Measurements from ENCODE around the gene ROBO2. TPM values are rescaled to one million over a fixed set of nuclear protein-coding genes. Genes with fewer than 3 reads are reported as not detected.

ROBO2 gene
- total and polyA plus RNA-seq, 11 donors, result 0.04 to 0.93 (median 0.06) TPM; not detected in 6

DNA sequence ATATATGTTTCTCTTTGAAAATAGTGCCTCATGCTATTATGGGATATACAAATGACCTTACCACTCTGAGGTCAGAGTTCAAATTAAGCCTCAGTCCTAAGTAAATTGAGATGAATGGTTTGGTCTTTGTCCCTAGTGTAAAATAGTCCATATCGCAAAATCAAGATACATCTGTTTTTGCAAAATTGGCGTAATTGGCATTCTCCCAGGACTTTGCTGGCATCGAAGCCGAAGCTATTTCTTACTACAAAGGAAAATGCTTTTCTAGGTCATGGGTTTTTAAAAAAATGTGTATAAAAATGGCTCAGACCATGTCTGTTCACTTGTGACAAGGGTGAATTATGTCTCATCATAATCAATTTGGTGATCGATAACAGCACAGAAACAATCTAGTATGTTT is 25.9 kb downstream of the ROBO2 start:
- H3K27me3 ChIP-seq, result no peaks in the 10 kb centered on the region
- peaks cover 0 to 17% (median 9%) of the 10 kb centered on the region in 12 donors for H3K9me3 ChIP-seq
- H3K4me1 ChIP-seq, result no peaks in the 10 kb centered on the region
- DNase-seq, result no peak
- no peak for ATAC-seq
- no peak overlapping the region for H3K4me3 ChIP-seq
- H3K27ac ChIP-seq, result no peak overlapping the region
- H3K36me3 ChIP-seq, result no peaks in the 10 kb centered on the region
- no peak for TF ChIP-seq POLR2A (IDR thresholded peaks at IDR 0.05)
- TF ChIP-seq, protein P1, sequence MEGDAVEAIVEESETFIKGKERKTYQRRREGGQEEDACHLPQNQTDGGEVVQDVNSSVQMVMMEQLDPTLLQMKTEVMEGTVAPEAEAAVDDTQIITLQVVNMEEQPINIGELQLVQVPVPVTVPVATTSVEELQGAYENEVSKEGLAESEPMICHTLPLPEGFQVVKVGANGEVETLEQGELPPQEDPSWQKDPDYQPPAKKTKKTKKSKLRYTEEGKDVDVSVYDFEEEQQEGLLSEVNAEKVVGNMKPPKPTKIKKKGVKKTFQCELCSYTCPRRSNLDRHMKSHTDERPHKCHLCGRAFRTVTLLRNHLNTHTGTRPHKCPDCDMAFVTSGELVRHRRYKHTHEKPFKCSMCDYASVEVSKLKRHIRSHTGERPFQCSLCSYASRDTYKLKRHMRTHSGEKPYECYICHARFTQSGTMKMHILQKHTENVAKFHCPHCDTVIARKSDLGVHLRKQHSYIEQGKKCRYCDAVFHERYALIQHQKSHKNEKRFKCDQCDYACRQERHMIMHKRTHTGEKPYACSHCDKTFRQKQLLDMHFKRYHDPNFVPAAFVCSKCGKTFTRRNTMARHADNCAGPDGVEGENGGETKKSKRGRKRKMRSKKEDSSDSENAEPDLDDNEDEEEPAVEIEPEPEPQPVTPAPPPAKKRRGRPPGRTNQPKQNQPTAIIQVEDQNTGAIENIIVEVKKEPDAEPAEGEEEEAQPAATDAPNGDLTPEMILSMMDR (IDR thresholded peaks at IDR 0.05), result no peak
- 60 to 73% (median 70%) methylated on average over 5 of the region's 5 CpGs for WGBS, 4 donors
- intact Hi-C loops (cut with DNase I), result no loop called here

DNA sequence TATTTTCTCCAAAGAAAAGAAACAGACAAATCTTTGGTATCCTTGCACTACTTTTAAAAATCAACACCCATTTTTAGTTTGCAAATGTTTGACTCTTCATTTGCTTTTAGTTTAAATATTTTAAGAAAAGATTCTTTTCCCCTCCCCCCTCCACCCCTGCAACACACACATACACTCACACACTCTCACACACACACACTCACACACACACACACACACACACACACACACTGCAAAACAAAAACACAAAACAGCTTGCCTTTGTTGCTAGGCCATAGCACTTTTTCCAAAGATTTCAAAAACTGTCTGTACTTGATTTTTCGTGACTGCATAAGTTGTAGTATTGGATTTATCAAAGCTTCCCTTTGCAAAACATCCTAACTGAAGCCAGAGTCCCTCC is 26.9 kb downstream of the ROBO2 start:
- Histone ChIP-seq H3K27ac (no peak overlapping the region), H3K4me1 (no peaks in the 10 kb centered on the region), H3K27me3 (no peaks in the 10 kb centered on the region), H3K4me3 (no peak overlapping the region), H3K9me3 (peaks cover 0 to 17% (median 8%) of the 10 kb centered on the region in 12 donors), H3K36me3 (no peaks in the 10 kb centered on the region)
- DNase-seq (no peak), ATAC-seq (no peak)
- TF ChIP-seq, protein P1 (IDR thresholded peaks at IDR 0.05), result no peak
- TF ChIP-seq POLR2A (IDR thresholded peaks at IDR 0.05), result no peak
- WGBS, 4 donors, result 70 to 87% (median 83%) methylated on average over 1 of the region's 1 CpG
- intact Hi-C loops (cut with DNase I), result no loop called here

DNA sequence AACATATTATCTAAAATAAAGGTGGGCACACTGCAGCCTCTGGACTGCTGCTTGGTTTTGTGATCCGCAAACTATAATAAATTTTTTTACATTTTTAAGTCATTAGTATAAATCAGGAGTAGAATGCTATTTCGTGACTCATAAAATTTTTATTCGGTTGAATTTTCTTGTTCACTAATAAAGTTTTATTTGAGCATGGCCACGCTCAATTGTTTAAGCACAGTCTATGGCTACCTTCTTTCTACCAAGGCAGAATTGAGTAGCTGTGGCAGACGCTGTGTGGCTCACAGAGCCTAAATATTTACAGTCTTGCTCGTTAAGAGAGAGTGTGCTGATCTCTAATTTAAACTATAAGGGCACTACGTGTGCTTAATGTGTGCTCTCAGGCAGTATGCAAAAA is 28.9 kb downstream of the ROBO2 start:
- Histone ChIP-seq H3K36me3 (no peaks in the 10 kb centered on the region), H3K9me3 (no peaks in the 10 kb centered on the region), H3K4me3 (no peak overlapping the region), H3K4me1 (no peaks in the 10 kb centered on the region), H3K27ac (no peak overlapping the region), H3K27me3 (no peaks in the 10 kb centered on the region)
- ATAC-seq (no peak), DNase-seq (no peak)
- no peak for TF ChIP-seq POLR2A (IDR thresholded peaks at IDR 0.05)
- TF ChIP-seq, protein P1 (IDR thresholded peaks at IDR 0.05), result no peak
- 89 to 92% (median 91%) methylated on average over 7 of the region's 7 CpGs for WGBS, 4 donors
- intact Hi-C loops (cut with DNase I), result no loop called here

DNA sequence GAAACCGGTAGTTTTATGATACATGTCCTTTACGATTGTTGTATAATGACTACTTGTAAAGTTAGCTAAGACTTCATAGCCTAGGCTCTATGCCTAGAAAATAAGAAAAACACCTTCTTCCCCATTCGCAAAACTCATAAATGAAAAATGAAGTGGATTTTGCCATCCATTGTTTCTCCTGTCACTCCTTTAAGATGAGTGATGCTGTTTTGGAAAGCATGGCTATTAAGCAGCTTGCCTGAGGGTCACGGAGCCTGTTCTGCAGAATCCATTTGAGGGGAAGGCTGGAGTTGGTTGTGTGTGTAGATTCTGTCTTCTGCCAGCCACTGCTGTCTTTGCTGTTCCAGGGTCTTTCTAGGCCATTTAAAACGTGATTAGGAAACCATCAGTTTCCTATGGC is 31.5 kb downstream of the ROBO2 start:
- H3K9me3 ChIP-seq, result no peaks in the 10 kb centered on the region
- DNase-seq (no peak), ATAC-seq (no peak)
- H3K36me3 ChIP-seq, result no peaks in the 10 kb centered on the region
- no peaks in the 10 kb centered on the region for H3K27me3 ChIP-seq
- no peak overlapping the region for H3K27ac ChIP-seq
- WGBS, 4 donors, result 73 to 83% (median 79%) methylated on average over 5 of the region's 5 CpGs
- TF ChIP-seq, protein P1 (IDR thresholded peaks at IDR 0.05), result no peak
- TF ChIP-seq POLR2A (IDR thresholded peaks at IDR 0.05), result no peak
- no peak overlapping the region for H3K4me3 ChIP-seq
- no peaks in the 10 kb centered on the region for H3K4me1 ChIP-seq
- intact Hi-C loops (cut with DNase I), result no loop called here

All from heart left ventricle (tissue), 16 donors.